HG03045 (cell line): ENCODE results near the gene LIN7C.
A peak's percentile ranks its signal among the peaks of the same experiment; 100 is the strongest.
"Not testable (repeated sequence)": the region's sequence is repeated elsewhere in the genome, so short reads cannot be mapped to it uniquely, and the experiment has no call there.

Source experiments
- ATAC-seq: cut with Tn5 transposase; IDR thresholded peaks from one replicate; pipeline ENCODE4 v1.9.1; 2021; ENCODE audit warnings: mild to moderate bottlenecking, moderate library complexity; ENCODE audit not compliant: unreplicated experiment

Gene LIN7C

GRCh38 chr11:27506200-27507182 lies at the start of gene LIN7C:
TSS of gene LIN7C (minus strand) at chr11:27506769. CDS start at chr11:27506752, 17 bp downstream.
- peak; percentile 96 for ATAC-seq

- ATAC-seq: no peak
Observed at GRCh38 chr11:27555264-27555663, 48.7 kb upstream of the LIN7C start.

- ATAC-seq: no peak
Observed at GRCh38 chr11:27553186-27553585, 46.6 kb upstream of the LIN7C start.

- no peak for ATAC-seq
Observed at GRCh38 chr11:27552341-27552740, 45.8 kb upstream of the LIN7C start.

- no peak for ATAC-seq
Observed at GRCh38 chr11:27551127-27551526, 44.6 kb upstream of the LIN7C start.

GRCh38 chr11:27545946-27546345 lies 39.4 kb upstream of the LIN7C start:
- ATAC-seq: no peak

GRCh38 chr11:27545035-27545434 lies 38.5 kb upstream of the LIN7C start:
- ATAC-seq: no peak

- ATAC-seq: no peak
Observed at GRCh38 chr11:27541790-27542189, 35.2 kb upstream of the LIN7C start.

GRCh38 chr11:27540051-27540450 lies 33.5 kb upstream of the LIN7C start:
- no peak for ATAC-seq

- ATAC-seq: no peak
Observed at GRCh38 chr11:27535103-27535502, 28.5 kb upstream of the LIN7C start.

- no peak for ATAC-seq
Observed at GRCh38 chr11:27532652-27533325, 26.2 kb upstream of the LIN7C start.

- no peak for ATAC-seq
Observed at GRCh38 chr11:27528712-27529111, 22.1 kb upstream of the LIN7C start.

- no peak for ATAC-seq
Observed at GRCh38 chr11:27526535-27526934, 20.0 kb upstream of the LIN7C start.

- ATAC-seq: no peak
Observed at GRCh38 chr11:27525824-27526516, 19.4 kb upstream of the LIN7C start.

GRCh38 chr11:27524155-27524554 lies 17.6 kb upstream of the LIN7C start:
- ATAC-seq: no peak

GRCh38 chr11:27520226-27520625 lies 13.7 kb upstream of the LIN7C start:
- no peak for ATAC-seq

GRCh38 chr11:27518518-27518917 lies 11.9 kb upstream of the LIN7C start:
- no peak for ATAC-seq

GRCh38 chr11:27517490-27517889 lies 10.9 kb upstream of the LIN7C start:
- ATAC-seq: not testable (repeated sequence)

GRCh38 chr11:27514558-27514957 lies 8.0 kb upstream of the LIN7C start:
- ATAC-seq: no peak

- ATAC-seq: no peak
Observed at GRCh38 chr11:27514076-27514475, 7.5 kb upstream of the LIN7C start.

GRCh38 chr11:27513389-27513788 lies 6.8 kb upstream of the LIN7C start:
- ATAC-seq: no peak
